ENCODE measurements around the gene LMOD3.

LMOD3 gene

DNA sequence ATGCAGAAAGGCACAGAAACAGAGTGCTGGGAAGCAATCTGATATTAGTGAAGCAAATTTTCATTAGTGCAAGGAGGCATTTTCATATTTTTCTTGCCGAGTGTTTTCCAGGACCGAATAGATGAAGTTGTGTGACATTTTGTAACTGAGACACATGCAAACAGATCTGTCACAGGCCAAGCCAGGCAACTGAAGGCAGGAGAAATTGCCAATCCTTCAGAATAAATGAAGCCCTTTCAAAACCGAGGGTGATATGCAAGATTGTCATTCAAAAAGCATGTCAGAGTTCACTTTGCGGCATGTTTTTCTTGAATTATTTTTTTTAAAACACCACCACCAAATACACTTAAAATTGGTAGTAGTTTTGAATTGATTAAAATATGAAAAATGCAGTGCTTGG, 6.2 kb downstream of the LMOD3 start:
- H2AFZ ChIP-seq (ENCODE audit: low read depth, low read length, severe bottlenecking) = no peak overlapping the region
- no peak overlapping the region for H3K4me3 ChIP-seq (ENCODE audit: insufficient read depth, low read length, poor library complexity, severe bottlenecking)
- no peak overlapping the region for H3K9ac ChIP-seq (ENCODE audit: low read length)
- no peaks in the 10 kb centered on the region for H3K9me3 ChIP-seq (ENCODE audit: insufficient read depth, low read length)
- no peak overlapping the region for H3K27ac ChIP-seq (ENCODE audit: low read depth, low read length)
- TF ChIP-seq EZH2phosphoT487 (conservative IDR thresholded peaks at IDR 0.05; ENCODE audit: low read length) = no peak
- TF ChIP-seq CTCF (IDR thresholded peaks at IDR 0.05; ENCODE audit: insufficient read depth, low read length, poor library complexity, severe bottlenecking) = no peak
- H4K20me1 ChIP-seq (ENCODE audit: low read depth, low read length) = no peaks in the 10 kb centered on the region
- H3K9me2 ChIP-seq (replicated peaks; ENCODE audit: insufficient read depth, low read length) = no peaks in the 10 kb centered on the region
- H3K36me3 ChIP-seq (ENCODE audit: low read length) = no peaks in the 10 kb centered on the region
- no peaks in the 10 kb centered on the region for H3F3A ChIP-seq (ENCODE audit: insufficient read depth)
- no peak overlapping the region for H3K4me2 ChIP-seq (ENCODE audit: low read depth, low read length, poor library complexity, severe bottlenecking)
- H3K79me2 ChIP-seq (ENCODE audit: insufficient read depth, low read length) = no peaks in the 10 kb centered on the region
- no peaks in the 10 kb centered on the region for H3K27me3 ChIP-seq (ENCODE audit: low read length)

GRCh38 chr3:69115731-69116130, 6.7 kb downstream of the LMOD3 start:
- Histone ChIP-seq H3K9ac (ENCODE audit: low read length) (no peak overlapping the region), H3K4me2 (ENCODE audit: low read depth, low read length, poor library complexity, severe bottlenecking) (no peak overlapping the region), H4K20me1 (ENCODE audit: low read depth, low read length) (no peaks in the 10 kb centered on the region), H3K36me3 (ENCODE audit: low read length) (no peaks in the 10 kb centered on the region), H3K4me3 (ENCODE audit: insufficient read depth, low read length, poor library complexity, severe bottlenecking) (no peak overlapping the region), H3F3A (ENCODE audit: insufficient read depth) (no peaks in the 10 kb centered on the region), H3K79me2 (ENCODE audit: insufficient read depth, low read length) (no peaks in the 10 kb centered on the region), H3K27ac (ENCODE audit: low read depth, low read length) (no peak overlapping the region), H3K27me3 (ENCODE audit: low read length) (no peaks in the 10 kb centered on the region), H3K9me2 (replicated peaks; ENCODE audit: insufficient read depth, low read length) (no peaks in the 10 kb centered on the region), H2AFZ (ENCODE audit: low read depth, low read length, severe bottlenecking) (no peak overlapping the region), H3K9me3 (ENCODE audit: insufficient read depth, low read length) (no peaks in the 10 kb centered on the region)
- TF ChIP-seq CTCF (IDR thresholded peaks at IDR 0.05; ENCODE audit: insufficient read depth, low read length, poor library complexity, severe bottlenecking) (no peak), EZH2phosphoT487 (conservative IDR thresholded peaks at IDR 0.05; ENCODE audit: low read length) (no peak)

DNA sequence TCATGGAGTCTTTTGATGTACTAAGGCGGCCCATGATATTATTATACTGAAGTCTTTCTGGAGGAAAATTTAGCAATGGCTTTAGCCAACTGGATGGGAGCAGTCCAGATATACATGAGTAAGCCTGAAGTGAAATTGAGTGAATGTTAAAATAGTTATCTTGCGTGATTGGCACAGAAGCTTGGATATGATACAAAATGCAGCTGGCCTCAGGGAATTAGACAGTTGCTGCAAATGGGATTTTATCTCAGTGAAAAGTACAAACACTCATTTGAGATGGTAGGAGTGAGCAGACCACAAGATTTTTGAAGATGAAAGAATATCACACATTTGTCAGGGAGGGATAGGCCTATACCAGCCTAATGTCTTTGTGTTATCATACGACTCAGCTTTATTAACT, 8.9 kb downstream of the LMOD3 start:
- Histone ChIP-seq H3K9ac (ENCODE audit: low read length) (no peak overlapping the region), H3K79me2 (ENCODE audit: insufficient read depth, low read length) (no peaks in the 10 kb centered on the region), H3K4me3 (ENCODE audit: insufficient read depth, low read length, poor library complexity, severe bottlenecking) (no peak overlapping the region), H3K36me3 (ENCODE audit: low read length) (no peaks in the 10 kb centered on the region), H3K9me3 (ENCODE audit: insufficient read depth, low read length) (no peaks in the 10 kb centered on the region), H3K9me2 (replicated peaks; ENCODE audit: insufficient read depth, low read length) (no peaks in the 10 kb centered on the region), H2AFZ (ENCODE audit: low read depth, low read length, severe bottlenecking) (no peak overlapping the region), H3K27me3 (ENCODE audit: low read length) (no peaks in the 10 kb centered on the region), H3K27ac (ENCODE audit: low read depth, low read length) (no peak overlapping the region), H3K4me2 (ENCODE audit: low read depth, low read length, poor library complexity, severe bottlenecking) (no peak overlapping the region), H4K20me1 (ENCODE audit: low read depth, low read length) (no peaks in the 10 kb centered on the region), H3F3A (ENCODE audit: insufficient read depth) (no peaks in the 10 kb centered on the region)
- no peak for TF ChIP-seq CTCF (IDR thresholded peaks at IDR 0.05; ENCODE audit: insufficient read depth, low read length, poor library complexity, severe bottlenecking)
- TF ChIP-seq EZH2phosphoT487 (conservative IDR thresholded peaks at IDR 0.05; ENCODE audit: low read length) = no peak
